ENCODE data around the gene AMH. TPM values are rescaled to one million over a fixed set of nuclear protein-coding genes. Genes with fewer than 3 reads are reported as not detected.

The AMH gene
- total RNA-seq, 8 experiments from 2014 or later, result 0.36 to 4.1 (median 2.0) TPM

DNA sequence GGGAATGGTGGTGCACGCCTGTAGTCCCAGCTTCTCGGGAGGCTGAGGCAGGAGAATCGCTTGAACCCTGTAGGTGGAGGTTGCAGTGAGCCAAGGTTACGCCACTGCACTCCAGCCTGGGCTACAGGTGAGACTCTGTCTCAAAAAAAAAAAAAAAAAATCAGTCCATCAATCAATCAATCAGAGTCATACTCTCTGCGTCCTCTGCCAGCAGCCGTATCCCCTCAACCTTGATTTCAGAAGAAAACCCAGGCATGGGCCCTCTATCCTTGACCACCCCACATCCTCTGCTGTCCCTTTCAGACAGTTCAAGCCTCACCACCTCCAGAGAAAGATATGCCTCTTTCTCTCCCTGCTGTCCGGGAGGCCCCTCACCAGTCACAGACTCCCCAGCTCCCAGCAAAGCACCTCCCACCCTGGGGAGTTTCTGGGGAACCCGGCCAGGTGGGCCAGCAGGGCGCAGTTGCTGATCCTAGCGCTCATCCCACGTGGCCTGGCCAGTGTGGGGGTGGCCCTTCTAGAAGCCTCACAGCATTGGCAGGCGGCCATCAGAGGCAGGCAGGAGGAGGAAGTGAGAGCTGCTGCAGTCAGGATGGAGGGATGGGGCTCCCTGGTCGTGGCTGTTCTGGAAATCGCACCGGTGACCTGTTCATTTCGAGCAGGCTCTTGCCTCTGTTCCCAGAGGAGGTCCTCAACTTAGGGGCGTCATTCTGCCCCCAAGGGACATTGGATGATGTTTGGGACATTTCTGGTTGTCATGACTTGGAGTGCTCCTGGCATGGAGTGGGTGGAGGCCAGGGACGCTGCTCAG is 17.3 kb downstream of the AMH start:
- Histone ChIP-seq H3K27ac (no peak overlapping the region), H3K4me1 (replicated peaks in 1 of 2) (peaks cover under 1% of the 10 kb centered on the region in 2 donors), H3K4me3 (no peak overlapping the region)
- in situ Hi-C loops (cut with MboI; ENCODE audit: low pct_unique_long_range_greater_than_20kb in 2 of 9, low sequenced_read_pairs in 9 of 9, unreplicated experiment in 9 of 9), result no loop called here
- WGBS, 10 experiments, result 40 to 92% (median 80%) methylated on average over 1 to 11 of the region's 18 CpGs; no CpG with 5 or more reads in 2 of the 10 experiments
- peak in 2 of 8 experiments; percentile 12 to 20 for ATAC-seq (replicated peaks in 6 of 8)

DNA sequence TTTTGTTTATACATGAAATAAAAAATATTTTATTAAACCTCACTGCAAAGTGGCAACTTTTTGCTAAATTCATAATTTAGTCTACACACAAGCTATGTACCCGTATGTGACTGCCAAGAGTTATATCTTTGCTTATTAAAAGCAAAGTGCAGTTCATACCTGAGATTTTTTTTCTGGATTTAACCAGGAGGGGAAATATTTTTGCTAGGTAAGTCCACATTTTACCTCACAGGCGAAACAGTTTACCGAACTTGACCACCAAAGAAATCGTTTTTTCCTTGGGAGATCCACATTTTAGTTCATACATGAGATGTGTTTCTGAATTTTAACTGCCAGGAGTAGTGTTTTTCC is 19.3 kb downstream of the AMH start:
- 30 to 100% (median 81%) methylated on average over 1 to 4 of the region's 4 CpGs for WGBS, 10 experiments
- in situ Hi-C loops (cut with MboI; ENCODE audit: low pct_unique_long_range_greater_than_20kb in 2 of 9, low sequenced_read_pairs in 9 of 9, unreplicated experiment in 9 of 9), result no loop called here
- Histone ChIP-seq H3K4me3 (peak overlapping the region in 4 of 5 donors; percentile 78 to 95 (median 83)), H3K4me1 (replicated peaks in 1 of 2) (peaks cover 19 to 21% of the 10 kb centered on the region in 2 donors), H3K27ac (no peak overlapping the region)
- no peak for ATAC-seq (replicated peaks in 6 of 8)

DNA sequence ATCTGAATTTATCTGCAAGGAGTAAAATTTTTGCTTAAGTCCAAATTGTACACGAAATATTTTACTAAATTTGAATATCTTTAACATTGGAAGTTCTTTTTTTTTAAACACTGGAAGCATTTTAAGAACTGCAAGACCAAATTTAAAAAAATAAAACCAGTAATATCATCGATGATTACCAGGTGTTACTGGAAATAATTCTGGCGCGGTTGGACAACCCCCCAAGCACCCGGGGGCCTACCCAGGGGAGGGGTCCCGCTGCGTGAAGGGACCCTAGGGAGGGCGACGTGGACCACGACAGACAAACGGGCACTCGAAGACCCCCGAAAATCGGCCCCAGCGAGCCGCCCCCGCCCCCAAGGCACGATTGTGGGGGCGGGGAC is 19.7 kb downstream of the AMH start:
- ATAC-seq (replicated peaks in 6 of 8), result peak in 1 of 8 experiments; percentile 34
- Histone ChIP-seq H3K4me1 (replicated peaks in 1 of 2) (peaks cover 20 to 21% of the 10 kb centered on the region in 2 donors), H3K4me3 (peak overlapping the region; percentile 78 to 95 (median 84)), H3K27ac (peak overlapping the region; percentile 50 to 73)
- 0 to 38% (median 1%) methylated on average over 1 to 9 of the region's 19 CpGs; no CpG with 5 or more reads in 1 of the 10 experiments for WGBS, 10 experiments
- in situ Hi-C loops (cut with MboI; ENCODE audit: low pct_unique_long_range_greater_than_20kb in 2 of 9, low sequenced_read_pairs in 9 of 9, unreplicated experiment in 9 of 9), result no loop called here

DNA sequence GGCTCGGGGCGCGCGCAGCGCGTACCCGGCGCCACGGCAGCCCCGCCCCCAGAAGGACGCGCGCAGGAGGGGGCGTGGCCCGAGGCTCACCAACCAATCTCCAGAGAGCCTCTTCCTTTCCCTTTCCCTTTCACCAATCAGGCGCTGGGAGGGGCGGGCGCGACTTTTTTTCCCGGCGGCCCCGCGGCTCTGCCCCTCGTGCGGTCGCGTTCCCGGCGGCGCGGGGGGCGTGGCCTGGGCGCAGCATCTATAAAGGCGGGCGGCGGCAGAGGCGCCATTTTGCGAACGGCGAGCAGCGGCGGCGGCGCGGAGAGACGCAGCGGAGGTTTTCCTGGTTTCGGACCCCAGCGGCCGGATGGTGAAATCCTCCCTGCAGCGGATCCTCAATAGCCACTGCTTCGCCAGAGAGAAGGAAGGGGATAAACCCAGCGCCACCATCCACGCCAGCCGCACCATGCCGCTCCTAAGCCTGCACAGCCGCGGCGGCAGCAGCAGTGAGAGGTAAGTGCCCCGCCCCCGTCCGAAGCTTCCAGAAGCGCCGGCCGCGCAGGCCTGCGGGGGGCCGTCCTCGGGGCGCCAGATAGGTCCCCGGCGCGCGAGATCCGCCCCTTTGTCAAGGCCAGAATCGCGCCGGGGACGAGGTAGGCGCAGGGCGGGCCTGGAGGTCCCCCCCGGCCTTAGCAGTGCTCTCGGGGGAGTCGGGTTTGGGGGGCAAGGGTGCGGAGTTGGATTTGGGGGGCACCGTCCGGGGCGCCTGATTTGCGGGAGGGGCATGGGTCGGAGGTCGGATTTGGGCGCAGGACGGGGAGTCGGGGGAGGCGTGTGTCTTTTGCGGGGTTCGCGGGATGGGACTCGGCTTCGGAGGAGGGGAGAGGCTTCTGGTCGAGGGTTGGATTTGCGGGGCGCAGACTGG is 20.4 kb downstream of the AMH start:
- H3K4me3 ChIP-seq, result peak overlapping the region; percentile 78 to 95 (median 84)
- WGBS, 10 experiments, result 0% methylated on average over 2 to 4 of the region's 103 CpGs; no CpG with 5 or more reads in 7 of the 10 experiments
- in situ Hi-C loops (cut with MboI; ENCODE audit: low pct_unique_long_range_greater_than_20kb in 2 of 9, low sequenced_read_pairs in 9 of 9, unreplicated experiment in 9 of 9), result no loop called here
- peak overlapping the region; percentile 80 to 89 for H3K27ac ChIP-seq
- ATAC-seq (replicated peaks in 6 of 8), result peak; percentile 68 to 85 (median 80)
- peaks cover 20 to 21% of the 10 kb centered on the region in 2 donors for H3K4me1 ChIP-seq (replicated peaks in 1 of 2)

DNA sequence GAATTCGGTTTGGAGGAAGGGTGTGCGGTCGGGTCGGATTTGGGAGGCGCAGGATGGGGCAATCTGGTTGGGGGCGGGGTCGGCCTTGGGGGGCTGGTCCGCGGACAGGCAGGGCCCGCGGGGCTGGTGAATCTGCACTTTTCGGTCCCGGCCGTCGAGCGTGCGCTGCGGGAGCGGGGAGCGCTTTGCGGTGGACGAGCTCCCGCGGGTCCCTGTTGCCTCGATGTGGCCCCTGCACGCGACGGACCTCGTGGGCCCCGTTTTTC is 21.0 kb downstream of the AMH start:
- ATAC-seq (replicated peaks in 6 of 8), result peak in 5 of 8 experiments; percentile 0 to 1 (median 1)
- WGBS, 10 experiments, result no CpG with 5 or more reads among the region's 30 CpGs
- in situ Hi-C loops (cut with MboI; ENCODE audit: low pct_unique_long_range_greater_than_20kb in 2 of 9, low sequenced_read_pairs in 9 of 9, unreplicated experiment in 9 of 9), result no loop called here
- H3K4me3 ChIP-seq, result peak overlapping the region; percentile 78 to 95 (median 84)
- H3K4me1 ChIP-seq (replicated peaks in 1 of 2), result peaks cover 20 to 21% of the 10 kb centered on the region in 2 donors
- peak overlapping the region; percentile 80 to 89 for H3K27ac ChIP-seq

DNA sequence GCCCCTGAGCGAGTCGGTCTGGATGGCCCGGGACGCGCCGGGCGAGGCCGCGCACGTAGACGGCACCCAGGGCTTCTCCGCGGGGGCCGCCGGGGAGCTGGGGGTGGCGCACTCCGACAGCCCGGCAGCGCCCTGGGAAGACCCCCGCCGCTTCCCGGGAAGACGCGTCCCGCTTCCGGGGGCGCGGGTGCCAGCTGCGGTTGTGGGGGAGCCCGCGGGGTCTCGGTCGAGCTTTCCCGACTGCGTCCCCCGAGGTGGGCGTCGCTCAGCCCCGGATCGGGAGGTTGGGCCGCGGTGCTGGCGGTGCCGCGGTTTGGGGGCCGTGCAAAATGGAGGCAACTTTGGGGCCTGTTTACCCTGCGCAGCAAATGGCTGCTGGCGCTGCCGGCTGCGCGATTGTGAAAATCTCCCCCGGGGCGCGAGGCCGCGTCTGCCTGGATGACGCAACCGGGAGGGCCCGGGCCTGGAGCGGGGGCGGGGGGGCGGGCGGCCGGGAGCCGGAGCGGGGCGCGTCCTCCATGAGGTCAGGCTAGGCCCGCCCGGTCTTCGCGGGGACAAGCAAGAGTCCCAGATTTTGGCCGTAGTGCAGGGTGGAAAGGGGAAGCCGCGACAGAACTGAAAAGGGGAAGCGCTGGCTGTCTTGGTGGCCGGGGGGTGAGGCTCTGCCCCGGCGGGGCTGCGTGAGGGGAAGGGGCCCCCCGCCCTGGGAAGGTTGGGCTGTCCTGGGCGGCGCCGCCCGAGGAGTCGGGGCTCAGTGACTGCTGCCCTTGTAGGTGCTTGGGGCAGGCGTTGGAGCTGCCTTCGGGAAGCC is 21.5 kb downstream of the AMH start:
- in situ Hi-C loops (cut with MboI; ENCODE audit: low pct_unique_long_range_greater_than_20kb in 2 of 9, low sequenced_read_pairs in 9 of 9, unreplicated experiment in 9 of 9), result no loop called here
- peak overlapping the region; percentile 80 to 89 for H3K27ac ChIP-seq
- peak; percentile 7 to 37 (median 15) for ATAC-seq (replicated peaks in 6 of 8)
- 0% methylated on average over 4 of the region's 88 CpGs; no CpG with 5 or more reads in 9 of the 10 experiments for WGBS, 10 experiments
- peaks cover 21 to 26% of the 10 kb centered on the region in 2 donors for H3K4me1 ChIP-seq (replicated peaks in 1 of 2)
- H3K4me3 ChIP-seq, result peak overlapping the region; percentile 78 to 95 (median 84)

DNA sequence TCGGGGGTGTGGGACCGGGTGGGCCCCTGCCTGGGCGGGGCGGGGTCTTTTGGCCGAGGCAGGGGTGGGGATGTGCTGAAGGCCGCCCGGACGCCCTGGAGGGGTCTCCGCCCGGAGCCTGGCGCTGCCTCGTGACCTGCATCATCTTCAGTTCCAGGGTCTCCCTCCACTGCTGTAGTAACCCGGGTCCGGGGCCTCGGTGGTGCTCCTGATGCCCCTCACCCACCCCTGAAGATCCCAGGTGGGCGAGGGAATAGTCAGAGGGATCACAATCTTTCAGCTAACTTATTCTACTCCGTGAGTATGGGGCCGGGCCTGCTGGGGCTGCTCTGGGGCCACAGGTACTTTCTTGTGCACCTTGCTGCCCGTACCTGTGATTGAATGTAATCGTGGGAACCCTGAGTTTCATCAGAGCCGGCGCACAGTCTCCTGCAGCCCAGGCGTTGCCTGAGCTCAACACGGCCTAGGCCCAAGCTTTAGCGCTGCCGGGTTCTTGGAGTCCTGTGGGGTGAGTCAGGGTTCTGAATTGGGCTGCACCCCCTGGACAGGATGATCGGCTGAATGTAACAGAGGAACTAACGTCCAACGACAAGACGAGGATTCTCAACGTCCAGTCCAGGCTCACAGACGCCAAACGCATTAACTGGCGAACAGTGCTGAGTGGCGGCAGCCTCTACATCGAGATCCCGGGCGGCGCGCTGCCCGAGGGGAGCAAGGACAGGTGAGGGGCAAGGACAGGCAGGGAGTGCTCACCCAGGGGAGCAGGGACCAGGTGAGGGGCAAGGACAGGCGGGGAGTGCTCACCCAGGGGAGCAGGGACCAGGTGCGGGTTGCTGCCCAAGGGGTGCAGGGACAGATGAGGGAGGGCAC is 22.3 kb downstream of the AMH start:
- peak overlapping the region; percentile 78 to 95 (median 84) for H3K4me3 ChIP-seq
- peak overlapping the region; percentile 80 to 89 for H3K27ac ChIP-seq
- H3K4me1 ChIP-seq (replicated peaks in 1 of 2), result peaks cover 21 to 26% of the 10 kb centered on the region in 2 donors
- WGBS, 10 experiments, result 13 to 73% (median 60%) methylated on average over 1 to 6 of the region's 43 CpGs; no CpG with 5 or more reads in 5 of the 10 experiments
- peak in 3 of 8 experiments; percentile 0 to 1 (median 1) for ATAC-seq (replicated peaks in 6 of 8)
- in situ Hi-C loops (cut with MboI; ENCODE audit: low pct_unique_long_range_greater_than_20kb in 2 of 9, low sequenced_read_pairs in 9 of 9, unreplicated experiment in 9 of 9), result no loop called here

DNA sequence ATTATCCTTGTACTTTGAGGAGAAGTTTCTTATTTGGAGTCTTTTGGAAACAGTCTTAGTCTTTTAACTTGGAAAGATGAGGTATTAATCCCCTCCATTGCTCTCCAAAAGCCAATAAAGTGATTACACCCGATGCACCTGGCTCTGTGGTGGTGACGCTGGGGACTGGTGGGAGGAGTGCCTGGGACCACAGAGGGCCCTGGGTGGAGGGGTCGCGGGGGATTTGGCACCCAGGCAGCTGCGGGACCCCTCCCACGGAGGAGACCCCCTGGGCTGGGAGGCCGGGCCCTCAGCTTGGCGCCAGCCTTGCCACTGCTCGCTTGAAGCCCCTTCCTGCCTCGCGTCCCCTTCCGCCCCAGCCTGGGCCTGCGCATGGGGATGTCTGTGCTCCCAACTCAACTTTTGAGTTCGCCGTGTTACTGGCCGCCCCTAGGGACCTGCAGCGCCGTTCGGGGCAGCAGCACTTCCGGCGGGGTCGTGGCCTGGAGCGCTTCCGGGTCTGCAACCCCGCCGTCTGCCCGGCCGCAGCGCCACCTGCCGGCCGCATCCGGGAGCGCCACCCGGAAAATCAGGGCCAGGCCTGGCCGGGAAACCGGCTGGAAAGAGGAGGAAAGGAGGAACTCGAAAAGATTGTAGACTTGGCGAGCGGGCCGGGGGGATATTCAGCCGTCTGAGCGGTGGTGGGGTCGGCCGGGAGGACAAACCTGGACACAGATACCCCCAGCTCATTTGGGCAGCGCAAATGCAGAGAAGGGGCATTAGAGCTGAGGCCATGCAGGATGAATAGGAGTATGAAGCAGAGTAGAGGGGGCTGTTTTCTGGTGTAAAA is 24.4 kb downstream of the AMH start:
- in situ Hi-C loops (cut with MboI; ENCODE audit: low pct_unique_long_range_greater_than_20kb in 2 of 9, low sequenced_read_pairs in 9 of 9, unreplicated experiment in 9 of 9), result no loop called here
- Histone ChIP-seq H3K4me1 (replicated peaks in 1 of 2) (peaks cover 21 to 26% of the 10 kb centered on the region in 2 donors), H3K27ac (peak overlapping the region in 1 of 2 donors; percentile 39)

DNA sequence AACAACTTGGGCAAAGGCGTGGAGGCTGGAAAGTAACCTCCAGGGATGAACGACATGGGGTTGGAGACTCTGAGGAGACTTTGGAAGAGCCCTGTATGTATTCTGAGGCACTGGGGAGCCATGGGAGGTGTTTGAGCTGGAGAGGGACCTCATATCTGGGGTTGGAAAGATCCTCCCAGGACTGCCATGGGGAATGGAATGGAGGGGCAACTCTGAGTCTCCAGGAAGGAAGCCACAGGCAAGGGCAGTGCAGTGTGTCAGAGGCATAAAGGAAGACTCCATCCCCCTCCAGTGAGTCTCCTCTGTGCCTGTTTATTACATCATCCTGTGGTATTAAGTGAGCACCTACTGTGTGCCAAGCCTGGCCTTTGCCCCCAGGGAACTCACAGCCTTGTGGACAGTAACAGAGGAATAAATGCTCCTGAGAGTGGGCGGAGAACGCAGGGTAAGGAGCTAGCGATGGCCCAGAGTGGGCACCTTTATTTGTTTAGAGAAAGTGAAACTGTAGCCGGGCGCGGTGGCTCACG is 25.1 kb downstream of the AMH start:
- Histone ChIP-seq H3K4me3 (peak overlapping the region in 1 of 5 donors; percentile 95), H3K4me1 (replicated peaks in 1 of 2) (peaks cover 21 to 26% of the 10 kb centered on the region in 2 donors), H3K27ac (no peak overlapping the region)
- 89 to 100% (median 94%) methylated on average over 1 to 7 of the region's 9 CpGs; no CpG with 5 or more reads in 5 of the 10 experiments for WGBS, 10 experiments
- no peak for ATAC-seq (replicated peaks in 6 of 8)
- in situ Hi-C loops (cut with MboI; ENCODE audit: low pct_unique_long_range_greater_than_20kb in 2 of 9, low sequenced_read_pairs in 9 of 9, unreplicated experiment in 9 of 9), result no loop called here

More for the DNA sequence above, 24.4 kb downstream of the AMH start:
- peak overlapping the region; percentile 0 to 95 (median 22) for H3K4me3 ChIP-seq
- ATAC-seq (replicated peaks in 6 of 8), result peak in 7 of 8 experiments; percentile 4 to 34 (median 22)
- WGBS, 10 experiments, result 0 to 5% (median 0%) methylated on average over 1 to 16 of the region's 45 CpGs; no CpG with 5 or more reads in 2 of the 10 experiments

DNA sequence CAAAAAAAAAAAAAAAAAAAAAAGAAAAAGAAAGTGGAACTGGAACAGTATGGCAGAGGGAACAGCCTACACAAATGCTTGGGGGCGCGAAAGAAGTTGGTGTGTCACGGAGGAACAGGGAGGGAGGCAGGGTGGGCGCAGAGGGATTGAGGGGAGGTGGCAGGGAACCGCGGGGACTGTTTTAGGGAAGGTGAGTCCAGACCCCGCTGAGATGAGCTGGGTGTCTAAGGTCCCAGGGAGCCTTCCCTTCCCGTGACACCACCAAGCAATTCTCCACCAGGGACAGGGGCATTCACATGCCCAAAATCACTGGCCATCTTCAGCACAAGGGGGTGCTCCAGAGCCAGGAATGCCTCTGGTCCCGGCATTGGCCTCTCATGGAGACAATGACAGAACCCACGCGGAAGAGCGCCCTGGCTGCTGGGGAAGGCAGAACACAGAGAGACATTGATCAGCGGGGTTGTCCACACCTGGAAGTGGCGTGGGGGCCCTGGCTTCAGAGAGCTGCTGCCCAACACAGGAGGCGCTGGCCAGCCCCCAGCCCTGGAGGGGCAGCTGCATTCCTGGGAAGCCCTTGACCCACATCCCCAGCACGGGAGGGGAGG is 25.9 kb downstream of the AMH start:
- 32 to 100% (median 73%) methylated on average over 1 to 6 of the region's 16 CpGs; no CpG with 5 or more reads in 4 of the 10 experiments for WGBS, 10 experiments
- Histone ChIP-seq H3K4me3 (no peak overlapping the region), H3K27ac (no peak overlapping the region), H3K4me1 (replicated peaks in 1 of 2) (peaks cover 21 to 26% of the 10 kb centered on the region in 2 donors)
- in situ Hi-C loops (cut with MboI; ENCODE audit: low pct_unique_long_range_greater_than_20kb in 2 of 9, low sequenced_read_pairs in 9 of 9, unreplicated experiment in 9 of 9), result loop anchor here in 2 of 9 experiments (25.0 kb wide), 1 partner anchor 112 kb away; no protein-coding TSS in a partner anchor
- ATAC-seq (replicated peaks in 6 of 8), result peak; percentile 2 to 46 (median 19)
